Adrenal gland (tissue), 5 donors: ENCODE data around the gene WDR38.

Experiments used
- CTCF ChIP-seq, 6 experiments: fragments of 450-650 bp in 4 of 6; fragments of 200-600 bp in 2 of 6; sonication (generic) in 1 of 6; IDR thresholded peaks; 1 replicate in 5 of 6; 2 replicates in 1 of 6; pipeline versions ENCODE4 v1.5.1 to v1.8.0; 2016 to 2021; ENCODE audit warnings: antibody characterized with exemption in 6 of 6, mild to moderate bottlenecking in 2 of 6, moderate library complexity in 1 of 6
- POLR2A ChIP-seq, 2 donors: fragments of 450-650 bp; IDR thresholded peaks; one replicate each; pipeline ENCODE4 v1.6.1; 2017; ENCODE audit warnings: antibody characterized with exemption in 2 of 2, mild to moderate bottlenecking in 2 of 2, moderate library complexity in 1 of 2
- donor health status: DM: no; HTN: no; CAD: no.

DNA sequence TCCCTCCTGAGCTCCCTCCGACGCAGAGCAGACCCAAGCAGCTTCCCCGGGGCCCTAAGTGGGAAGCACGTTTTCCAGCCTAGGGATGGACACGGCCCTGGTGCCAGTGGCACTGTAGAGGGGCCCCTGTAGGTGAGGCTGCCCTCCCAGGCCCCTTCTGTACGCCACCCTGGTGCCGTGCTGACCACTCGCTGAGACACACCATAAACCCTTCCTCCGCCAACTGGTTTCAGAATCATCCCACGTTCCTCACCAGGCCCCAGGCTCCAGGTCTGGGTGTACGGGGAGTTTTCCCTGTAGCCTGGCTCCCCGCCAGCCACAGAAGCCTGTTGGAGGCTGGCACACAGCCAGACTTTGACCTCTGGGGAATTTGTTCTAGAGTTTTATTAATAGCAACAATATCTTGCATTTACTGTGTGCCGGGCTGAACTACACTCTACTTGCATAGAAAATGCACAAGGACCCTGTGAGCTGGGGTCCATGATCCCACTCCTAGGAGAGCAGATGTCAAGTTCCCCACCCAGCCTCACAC lies 18.2 kb upstream of the WDR38 start:
- no peak for TF ChIP-seq CTCF (IDR thresholded peaks at IDR 0.05)
- no peak for TF ChIP-seq POLR2A (IDR thresholded peaks at IDR 0.05)
